Stimulated activated CD4-positive, alpha-beta T cell treated with anti-CD3 and anti-CD28 coated beads, Interleukin-1b, Interleukin-23, amount 100 ng/mL, for 1 hour (primary cell): Measurements from ENCODE around the gene PLK4.
"Not testable (repeated sequence)": the region's sequence is repeated elsewhere in the genome, so short reads cannot be mapped to it uniquely, and the experiment has no call there.

ENCODE experiments used
- DNase-seq, 2 donors: peaks; one replicate each; pipeline ENCODE4 v3.0.0-alpha.2; 2020; ENCODE audit warnings: low read depth in 2 of 2

PLK4 gene

DNA sequence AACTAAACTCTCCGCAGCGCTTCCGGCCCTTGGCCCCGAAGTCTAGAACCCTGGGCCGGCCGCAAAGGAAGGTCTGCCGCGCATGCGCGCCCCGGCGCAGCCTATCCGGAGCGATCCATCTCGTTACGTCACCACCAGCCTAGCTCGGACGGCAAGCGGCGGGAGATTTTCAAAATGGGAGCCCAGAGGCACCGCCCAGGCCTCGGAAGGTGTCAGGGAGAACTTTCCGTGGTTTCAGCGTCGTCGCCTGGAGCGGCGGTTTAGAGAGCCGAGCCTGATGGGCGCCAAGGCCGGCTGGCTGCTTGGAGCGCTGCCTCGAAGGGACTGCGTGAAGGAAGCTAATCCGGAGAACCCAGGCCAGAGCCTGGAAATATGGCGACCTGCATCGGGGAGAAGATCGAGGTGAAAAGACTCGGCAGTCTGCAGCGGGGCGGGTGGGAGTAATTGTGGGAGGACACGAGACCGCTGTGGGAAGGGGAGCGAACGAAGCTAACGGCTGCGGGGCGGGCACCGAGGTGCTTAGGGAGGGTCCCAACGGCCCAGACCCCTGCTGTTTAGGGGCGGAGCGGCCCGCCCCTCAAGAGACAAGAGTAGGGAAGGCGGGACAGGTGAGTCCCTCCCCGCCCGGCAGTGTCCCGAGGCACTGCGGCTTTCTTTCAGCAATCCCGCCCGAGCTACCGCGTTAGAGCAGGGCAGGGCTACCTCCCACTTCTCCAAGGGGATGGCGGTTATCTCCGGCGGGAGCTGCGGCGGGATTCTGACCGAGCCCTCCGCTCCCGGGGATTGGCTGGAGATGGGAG is at the start of gene PLK4:
Gene PLK4, plus strand, starts transcription at position 131 of the 800 bp plus-strand sequence. Its CDS starts 242 bp downstream, at position 373.
- DNase-seq = peak; percentile 82 to 85

DNA sequence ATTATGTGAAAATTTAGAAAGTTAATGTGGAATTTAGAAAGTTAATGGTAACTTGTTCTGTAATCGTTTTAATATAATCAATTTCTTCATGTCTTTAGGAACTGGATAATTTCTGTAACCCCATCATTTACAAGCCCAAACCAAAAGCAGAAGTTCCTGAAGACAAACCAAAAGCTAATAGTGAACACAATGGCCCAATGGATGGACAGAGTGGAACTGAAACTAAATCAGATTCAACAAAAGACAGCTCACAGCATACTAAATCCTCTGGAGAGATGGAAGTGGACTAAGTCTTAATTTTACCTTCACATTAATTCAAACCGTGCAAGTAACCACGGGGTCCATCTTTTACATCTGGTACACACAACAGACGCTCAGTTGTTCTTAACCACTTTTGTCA is 48.1 kb upstream of the PLK4 start:
- no peak for DNase-seq

DNA sequence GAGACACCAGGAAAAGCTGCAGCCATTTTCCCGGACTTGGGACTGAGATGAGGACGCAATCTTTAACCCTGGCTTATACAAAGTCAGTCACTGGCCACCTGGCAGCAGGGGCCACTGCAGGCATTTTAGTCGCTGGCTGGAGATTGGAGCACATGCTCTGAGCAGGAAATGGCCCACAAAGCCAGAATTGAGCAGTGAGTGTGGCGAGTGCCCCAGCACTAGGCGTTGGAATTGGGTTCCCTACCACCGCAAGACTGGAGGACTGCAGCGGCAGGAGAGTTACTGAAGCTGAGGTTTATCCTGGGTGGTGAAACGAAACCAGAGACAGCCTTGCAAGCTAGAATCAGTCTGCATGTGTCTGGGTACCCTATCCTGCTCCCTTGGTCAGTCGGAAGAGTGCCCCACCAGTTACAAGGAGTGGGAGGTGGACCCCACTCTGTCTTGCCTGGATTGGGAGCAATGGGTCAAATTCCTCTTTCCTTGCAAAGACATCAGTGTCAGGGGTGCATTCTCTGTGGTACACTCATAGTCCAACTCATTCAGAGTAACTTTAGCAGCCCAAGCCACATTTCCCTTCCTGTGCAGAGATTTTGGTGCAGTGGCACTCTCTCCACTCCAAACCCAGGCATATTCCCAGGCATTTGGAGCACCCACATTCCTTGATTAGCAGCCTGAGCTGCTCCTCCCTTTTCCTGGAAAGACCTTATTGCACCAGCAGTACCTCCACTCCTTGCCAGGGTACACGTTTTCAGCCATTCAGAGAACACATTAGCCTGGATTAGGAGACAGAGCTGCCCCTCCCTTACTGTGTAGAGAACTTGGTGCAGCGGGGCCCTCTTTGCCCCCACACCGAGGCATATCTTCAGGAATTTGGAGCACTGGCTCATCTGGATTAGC is 36.7 kb upstream of the PLK4 start:
- DNase-seq = no peak

DNA sequence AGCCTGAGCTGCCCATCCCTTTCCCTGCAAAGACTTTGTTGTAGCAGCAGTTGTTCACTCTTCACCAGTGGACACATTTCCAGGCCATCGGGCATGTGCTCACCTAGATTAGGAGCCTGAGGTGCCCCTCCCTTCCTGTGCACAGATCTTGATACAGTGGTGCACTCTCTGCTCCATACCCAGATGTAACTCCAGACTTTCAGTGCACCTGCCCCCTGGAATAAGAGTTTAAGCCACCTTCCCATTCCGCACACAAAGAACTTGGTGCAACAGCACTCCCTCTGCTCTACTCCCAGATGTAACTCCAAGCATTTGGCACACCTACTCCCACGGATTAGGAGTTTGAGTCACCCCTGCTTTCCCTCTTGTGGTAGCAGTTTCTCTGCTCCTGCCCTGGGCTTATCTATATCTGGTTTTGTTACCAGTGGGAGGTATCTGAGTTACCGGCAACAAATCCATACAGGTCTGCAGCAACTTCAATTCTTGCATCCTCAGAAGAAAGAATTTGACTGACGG is 36.0 kb upstream of the PLK4 start:
- no peak for DNase-seq

DNA sequence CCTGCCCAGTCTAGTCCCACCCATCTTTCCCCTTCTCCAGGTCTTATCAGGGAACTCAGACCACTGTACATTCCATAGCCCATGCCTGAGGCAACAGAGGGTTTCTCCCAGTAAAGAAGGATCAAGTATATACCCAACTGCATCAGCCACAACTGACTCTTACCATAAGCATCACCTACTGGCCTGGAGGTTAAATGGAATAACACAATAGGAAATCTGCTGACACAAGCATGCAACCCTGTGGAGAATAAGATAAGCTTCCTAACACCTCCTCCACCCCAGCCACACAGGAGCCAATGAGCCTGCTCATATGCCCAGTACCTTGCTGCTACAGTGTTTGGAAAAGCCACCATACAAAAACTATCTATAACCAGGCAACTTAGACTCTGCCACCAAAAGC is 34.6 kb upstream of the PLK4 start:
- DNase-seq = no peak

DNA sequence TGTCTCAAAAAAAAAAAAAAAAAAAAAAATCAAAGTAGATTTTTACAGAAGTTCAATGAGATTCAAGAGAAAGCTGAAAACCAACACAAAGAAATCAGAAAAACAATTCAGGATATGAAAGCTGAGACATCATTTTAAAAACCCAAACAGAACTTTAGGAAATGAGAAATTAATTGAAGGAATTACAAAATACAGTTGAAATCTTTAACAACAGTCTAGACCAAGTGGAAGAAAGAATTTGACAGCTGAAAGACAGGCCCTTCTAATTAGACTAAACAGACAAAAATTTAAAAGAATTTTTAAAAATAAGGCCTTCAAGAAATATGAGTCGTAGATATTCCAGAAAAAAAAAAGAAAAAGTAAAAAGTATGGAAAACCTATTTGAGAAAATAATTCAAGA is 33.9 kb upstream of the PLK4 start:
- DNase-seq = no peak

DNA sequence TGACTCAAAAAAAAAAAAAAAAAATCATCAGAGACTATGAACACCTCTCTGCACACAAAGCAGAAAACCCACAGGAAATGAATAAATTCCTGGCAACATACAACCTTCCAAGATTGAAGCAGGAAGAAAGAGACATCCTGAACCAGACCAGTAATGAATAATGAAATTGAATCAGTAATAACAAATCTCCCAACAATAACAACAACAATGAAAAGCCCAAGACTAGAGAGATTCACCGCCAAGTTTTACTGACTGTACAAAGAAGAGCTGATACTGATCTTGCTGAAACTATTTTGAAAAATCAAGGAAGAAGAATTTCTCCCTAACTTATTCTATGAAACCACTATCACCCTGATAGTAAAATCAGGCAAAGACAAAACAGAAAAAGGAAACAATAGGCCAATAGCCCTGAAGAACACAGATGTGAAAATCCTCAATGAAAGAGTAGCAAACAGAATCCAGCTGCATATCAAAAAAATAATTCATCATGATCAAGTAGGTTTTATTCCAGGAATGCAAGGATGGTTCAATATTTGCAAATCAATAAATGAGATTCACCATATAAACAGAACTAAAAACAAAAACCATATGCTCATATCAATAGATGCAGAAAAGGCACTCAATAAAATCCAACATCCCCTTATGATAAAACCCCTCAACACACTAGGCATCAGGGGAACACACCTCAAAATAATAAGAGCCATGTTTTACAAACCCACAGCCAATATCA is 31.0 kb upstream of the PLK4 start:
- no peak for DNase-seq

DNA sequence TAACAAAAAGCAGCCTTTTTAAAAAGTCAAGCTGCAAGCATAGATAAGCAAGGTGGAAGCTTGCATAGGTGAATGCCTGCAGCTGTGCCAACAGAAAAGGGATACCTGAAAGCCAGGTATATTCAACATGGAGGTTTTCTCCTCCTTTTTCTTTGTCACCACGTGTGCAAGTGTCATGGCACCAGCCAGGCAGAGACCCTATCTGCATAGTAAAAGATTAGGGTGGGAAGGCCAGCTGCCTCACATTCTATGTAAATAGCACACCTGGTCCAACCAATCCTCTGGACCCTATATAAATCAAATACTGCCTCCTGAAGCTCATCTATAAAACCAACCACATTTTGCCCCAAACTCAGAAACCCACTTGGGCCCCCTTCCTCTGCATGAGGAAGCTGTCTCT is 28.0 kb upstream of the PLK4 start:
- DNase-seq = no peak

DNA sequence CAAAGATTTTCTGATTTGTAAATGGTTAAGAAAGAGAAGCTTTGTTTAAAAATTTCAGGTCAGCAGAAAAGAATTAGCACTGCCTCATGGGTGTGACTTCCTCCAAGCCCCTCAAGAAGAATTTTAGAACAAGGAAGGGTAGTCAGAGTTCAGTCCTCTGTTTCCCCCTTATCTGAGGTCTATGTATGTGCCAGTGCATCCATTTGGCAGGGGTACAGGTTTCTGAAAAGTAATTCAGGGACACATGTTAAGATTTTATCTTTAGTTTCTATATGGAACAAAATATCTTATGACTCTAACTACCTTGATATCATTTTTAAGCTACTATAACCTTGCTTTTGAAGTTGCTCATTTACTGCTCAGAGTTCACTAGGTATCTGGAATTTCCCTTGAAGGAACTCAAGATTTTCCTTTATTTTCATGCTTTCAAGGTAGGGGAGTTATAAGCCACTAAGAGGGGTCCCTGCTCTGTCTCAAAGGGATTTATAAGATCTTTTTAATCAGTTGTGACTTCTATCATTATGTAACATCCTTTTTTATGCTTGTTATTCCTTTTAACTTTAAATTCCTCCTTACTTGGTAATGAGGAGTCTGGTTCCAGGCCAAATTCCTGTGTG is 24.4 kb upstream of the PLK4 start:
- DNase-seq = no peak

DNA sequence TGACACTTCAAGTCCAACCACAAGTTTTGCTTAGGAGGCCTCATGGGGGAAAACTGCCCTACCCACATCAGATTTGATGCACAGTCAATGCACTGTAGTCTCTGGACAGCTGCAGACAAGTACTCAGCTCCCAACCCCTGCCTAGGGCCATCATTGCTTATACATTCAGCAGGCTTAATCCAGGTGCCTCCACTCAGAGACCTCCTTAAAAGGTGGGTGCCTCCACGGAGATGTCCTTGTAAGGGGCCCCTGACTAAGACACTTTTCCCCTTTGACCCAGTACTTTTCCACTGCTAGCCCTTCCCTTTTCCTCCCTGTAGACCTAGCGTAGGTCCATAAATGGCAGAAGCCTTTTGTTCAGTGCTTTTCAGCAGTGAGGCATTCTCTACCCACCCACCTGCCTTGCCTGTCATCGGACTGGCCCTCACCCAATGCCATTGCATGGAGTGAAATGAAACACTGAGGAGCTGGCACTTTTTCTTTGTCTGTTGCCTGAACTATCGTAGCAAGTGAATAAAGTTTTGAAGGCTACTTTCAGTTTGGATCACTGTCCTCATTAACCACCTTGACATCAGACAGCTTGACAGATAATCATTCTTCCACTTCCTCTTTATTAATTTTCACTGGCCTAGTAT is 23.8 kb upstream of the PLK4 start:
- DNase-seq = no peak

DNA sequence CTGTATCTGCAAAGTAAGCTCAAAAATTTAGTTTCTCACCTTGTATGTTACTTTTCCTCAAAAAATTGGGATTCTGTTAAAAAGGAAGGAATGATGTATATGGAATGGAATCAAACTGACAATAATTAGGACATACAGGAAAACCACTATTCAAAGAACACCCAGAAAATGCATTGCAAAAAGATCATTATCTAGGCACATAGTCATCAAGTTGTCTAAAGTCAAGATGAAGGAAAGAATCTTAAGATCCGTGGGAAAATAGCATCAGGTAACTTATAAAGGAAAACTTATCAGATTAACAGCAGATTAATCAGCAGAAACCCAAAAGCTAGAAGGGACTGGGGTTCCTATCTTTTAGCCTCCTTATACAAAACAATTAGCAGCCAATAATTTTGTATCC is 23.1 kb upstream of the PLK4 start:
- no peak for DNase-seq

DNA sequence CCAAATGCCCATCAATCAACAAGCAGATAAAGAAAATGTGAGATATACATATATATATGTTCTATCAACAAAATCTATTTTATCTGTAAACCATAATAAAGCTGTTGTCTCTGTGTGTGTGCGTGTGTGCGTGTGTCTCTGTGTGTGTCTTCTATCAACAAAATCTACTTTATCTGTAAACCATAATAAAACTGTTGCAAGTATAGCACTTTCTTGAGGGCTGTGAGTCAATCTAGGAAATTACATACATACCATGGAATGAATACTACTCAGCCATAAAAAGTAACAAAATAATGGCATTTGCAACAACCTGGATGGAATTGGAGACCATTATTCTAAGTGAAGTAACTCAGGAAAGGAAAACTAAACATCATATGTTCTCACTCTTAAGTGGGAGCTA is 12.5 kb upstream of the PLK4 start:
- no peak for DNase-seq

DNA sequence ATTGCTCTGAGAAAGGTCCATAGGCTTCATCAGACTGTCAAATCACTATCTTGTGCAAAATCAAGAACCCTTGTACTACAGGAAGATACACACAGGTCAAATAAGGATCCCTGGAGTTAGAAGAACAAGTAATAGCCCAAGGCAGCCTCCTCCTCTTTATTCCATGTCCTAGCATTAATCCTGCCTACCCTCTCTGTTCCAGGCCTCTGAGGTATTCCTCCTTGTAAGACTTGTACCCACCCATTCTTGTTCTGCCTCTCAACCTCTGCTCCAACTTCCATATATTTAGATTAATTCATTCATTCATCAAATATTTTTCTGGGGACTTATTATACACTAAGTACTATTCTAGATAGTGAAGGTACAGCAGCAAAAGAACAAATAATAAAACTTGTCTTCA is 10.4 kb upstream of the PLK4 start:
- DNase-seq = no peak

DNA sequence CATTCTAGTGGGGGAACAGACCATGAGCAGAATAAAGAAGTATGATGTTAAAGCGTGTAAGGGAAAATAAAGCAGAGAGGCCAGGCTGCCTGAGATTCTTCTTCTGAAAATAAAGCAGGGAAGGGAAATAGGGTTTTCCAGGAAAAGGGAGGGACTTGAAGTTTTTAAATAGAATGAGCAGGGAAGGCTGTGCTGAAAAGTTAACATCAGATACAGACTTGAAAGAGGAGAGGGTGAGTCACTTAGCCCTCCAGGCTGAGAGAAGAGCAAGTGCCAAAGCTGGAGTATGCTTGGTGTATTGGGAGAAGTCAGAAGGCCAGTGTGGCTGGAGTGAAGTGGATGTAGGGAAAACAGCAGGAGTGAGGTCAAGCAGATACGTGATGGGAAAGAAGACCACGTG is 10.0 kb upstream of the PLK4 start:
- DNase-seq = no peak

DNA sequence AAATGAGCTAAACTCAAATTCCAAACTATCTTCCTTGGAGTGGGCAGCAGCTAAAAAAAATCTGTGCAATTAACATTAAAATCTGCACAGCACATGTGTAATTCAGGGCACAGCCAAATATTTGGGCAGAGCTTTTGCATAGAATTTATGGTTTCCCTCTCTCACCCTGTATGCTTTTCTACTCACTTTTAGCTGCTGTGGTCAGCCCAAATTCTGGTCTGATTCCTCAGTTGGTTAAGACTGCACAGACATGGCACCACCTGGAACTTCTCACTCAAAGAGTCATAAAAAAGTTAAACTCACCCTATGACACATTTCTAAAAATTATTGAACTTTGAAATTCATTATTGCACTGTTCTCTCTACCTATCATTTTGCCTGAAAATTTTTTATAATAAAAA is 4.9 kb upstream of the PLK4 start:
- DNase-seq = no peak

DNA sequence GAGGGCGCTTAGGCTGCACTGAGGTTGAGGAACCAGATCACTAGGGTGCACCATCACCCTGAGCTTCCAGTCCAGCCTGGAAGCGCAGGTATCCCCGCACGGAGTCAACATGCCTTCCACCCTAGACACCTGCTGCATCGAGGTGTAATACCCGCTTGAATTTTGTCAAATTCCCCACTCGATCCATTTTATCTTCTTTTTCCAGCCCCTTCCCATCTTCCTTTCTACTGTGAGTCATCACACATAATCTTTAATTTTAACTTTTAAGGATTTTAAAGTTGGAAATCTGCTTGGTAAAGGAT is 821 bp downstream of the PLK4 start:
- no peak for DNase-seq

DNA sequence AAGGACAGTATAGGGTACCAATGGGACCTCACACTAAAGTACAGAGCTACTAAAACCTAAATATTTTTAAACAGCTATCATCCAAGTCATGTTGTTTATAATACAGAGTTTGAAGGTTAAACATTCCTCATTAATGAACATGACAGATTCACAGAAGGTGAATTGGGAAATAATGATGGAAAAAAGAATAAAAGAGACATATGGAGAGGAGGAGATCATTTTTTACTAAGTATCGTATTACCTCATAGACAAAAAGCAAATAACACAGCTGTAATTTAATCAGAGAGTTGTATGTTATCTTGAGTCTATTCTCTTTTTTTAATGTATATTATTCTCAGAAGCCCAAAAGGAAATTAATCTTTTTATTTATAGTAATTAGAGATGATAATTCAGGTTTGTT is 7.9 kb downstream of the PLK4 start:
- DNase-seq = no peak

DNA sequence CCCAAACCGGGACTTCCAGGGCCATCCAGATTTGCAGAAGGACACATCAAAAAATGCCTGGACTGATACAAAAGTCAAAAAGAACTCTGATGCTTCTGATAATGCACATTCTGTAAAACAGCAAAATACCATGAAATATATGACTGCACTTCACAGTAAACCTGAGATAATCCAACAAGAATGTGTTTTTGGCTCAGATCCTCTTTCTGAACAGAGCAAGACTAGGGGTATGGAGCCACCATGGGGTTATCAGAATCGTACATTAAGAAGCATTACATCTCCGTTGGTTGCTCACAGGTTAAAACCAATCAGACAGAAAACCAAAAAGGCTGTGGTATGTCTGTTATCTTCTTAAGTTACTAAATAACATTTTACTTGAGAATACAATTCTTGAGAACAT is 9.2 kb downstream of the PLK4 start:
- DNase-seq = no peak

DNA sequence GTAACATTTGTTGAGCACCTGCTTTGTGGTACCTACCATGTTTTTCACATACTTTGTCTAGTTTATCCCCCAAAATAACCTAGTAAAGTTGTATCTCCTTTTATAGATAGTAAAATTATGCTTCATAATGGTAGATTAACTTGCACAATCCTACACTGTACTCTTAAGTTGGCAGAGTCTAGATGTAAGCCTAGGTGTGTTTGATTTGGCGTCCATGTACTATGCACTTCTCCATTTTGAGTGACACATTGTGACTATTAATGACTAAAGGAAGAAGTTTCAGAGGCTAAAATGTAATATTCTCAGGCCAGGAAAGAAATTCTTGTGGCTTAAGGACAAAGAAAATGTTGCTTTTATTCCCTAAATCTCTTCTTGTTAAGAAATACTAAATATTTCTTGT is 15.4 kb downstream of the PLK4 start:
- DNase-seq = no peak

DNA sequence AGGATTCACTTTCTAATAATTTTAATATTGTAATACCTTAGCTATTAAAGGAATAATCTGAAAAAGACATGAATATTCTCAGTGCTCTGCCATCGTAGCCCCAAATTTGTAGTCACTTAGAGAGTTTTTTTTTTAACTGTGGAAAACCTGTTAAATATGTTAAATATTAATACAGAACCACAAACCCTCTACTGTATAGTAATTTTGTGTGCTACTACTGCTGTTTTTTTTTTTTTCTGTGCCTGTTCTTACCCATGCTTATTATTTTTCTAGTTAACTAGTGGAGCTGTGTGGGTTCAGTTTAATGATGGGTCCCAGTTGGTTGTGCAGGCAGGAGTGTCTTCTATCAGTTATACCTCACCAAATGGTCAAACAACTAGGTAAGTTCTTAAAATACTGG is 15.8 kb downstream of the PLK4 start:
- DNase-seq = no peak

DNA sequence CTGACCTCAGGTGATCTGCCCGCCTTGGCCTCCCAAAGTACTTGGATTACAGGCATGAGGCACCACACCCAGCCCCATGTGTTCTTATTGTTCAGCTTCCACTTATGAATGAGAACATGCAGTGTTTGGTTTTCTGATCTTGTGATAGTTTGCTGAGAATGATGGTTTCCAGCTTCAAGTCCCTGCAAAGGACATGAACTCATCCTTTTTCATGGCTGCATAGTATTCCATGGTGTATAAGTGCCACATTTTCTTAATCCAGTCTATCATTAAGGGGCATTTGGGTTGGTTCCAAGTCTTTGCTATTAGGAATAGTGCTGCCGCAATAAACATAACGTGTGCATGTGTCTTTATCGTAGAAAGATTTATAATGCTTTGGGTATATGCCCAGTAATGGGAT is 19.0 kb downstream of the PLK4 start:
- DNase-seq = not testable (repeated sequence)
